ENCODE data around the gene SNAPC1.
"Not testable (repeated sequence)": the region's sequence is repeated elsewhere in the genome, so short reads cannot be mapped to it uniquely, and the experiment has no call there.

SNAPC1 gene

DNA sequence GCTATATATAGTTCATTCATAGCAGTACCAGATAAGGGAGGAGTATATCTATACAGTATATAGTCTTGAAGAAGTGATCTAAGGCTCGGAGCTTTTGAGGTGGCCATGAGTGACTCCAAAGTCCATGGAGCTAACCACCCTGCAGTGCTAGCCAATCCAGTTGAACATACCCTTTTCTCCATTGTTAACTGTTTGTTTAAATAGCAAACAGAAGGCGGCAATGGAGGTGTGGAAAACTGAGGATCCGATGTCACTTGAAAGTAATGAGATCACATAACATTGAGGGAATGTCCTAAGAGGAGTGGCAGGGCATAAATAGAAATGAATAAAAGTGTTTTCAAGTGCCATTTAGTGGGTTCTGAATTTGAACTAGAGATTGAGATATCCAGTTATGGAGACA, 12.4 kb upstream of the SNAPC1 start:
- no peak for DNase-seq (ENCODE audit: low read depth)
- TF ChIP-seq, protein P1, sequence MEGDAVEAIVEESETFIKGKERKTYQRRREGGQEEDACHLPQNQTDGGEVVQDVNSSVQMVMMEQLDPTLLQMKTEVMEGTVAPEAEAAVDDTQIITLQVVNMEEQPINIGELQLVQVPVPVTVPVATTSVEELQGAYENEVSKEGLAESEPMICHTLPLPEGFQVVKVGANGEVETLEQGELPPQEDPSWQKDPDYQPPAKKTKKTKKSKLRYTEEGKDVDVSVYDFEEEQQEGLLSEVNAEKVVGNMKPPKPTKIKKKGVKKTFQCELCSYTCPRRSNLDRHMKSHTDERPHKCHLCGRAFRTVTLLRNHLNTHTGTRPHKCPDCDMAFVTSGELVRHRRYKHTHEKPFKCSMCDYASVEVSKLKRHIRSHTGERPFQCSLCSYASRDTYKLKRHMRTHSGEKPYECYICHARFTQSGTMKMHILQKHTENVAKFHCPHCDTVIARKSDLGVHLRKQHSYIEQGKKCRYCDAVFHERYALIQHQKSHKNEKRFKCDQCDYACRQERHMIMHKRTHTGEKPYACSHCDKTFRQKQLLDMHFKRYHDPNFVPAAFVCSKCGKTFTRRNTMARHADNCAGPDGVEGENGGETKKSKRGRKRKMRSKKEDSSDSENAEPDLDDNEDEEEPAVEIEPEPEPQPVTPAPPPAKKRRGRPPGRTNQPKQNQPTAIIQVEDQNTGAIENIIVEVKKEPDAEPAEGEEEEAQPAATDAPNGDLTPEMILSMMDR (IDR thresholded peaks at IDR 0.05; ENCODE audit: low read depth, low read length, missing control alignments) = no peak
- peak overlapping the region; percentile 72 for H3K4me3 ChIP-seq (ENCODE audit: low read depth, low read length)

DNA sequence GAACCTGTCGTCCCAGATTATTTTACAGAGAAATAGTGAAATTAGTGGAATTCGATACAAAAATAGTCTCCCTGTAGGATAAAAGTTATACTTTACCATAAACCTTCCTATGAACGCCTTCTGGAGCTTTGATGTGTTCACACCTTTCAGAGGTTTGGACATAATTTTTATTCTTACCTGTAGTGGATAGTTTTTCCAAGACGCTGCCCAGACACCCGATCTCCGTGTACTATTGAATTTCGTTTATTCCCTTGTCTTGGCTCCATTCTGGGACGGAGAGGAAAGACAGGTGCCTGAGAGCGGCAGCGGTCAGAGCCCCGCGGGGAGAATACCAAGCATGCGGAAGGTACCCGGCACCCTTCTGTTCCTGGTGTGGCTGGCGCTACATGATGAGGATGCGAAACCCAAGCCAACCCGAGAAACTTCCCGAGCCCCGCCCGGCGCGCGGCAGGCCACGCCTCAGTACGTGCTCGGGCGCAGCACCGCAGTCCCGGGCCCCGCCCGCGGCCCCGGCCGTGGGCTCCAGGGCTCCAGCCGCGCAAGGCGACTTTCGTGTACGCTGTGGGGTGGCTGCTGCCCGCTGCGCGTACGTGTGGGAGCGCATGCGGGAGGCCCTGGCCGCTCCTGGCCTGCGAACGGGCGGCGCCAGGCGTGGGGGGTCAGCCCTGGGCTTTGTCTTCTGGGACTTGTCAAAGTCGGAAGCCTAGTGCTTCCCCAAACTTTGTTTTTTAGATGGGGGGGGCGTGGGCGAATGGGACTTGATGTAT, 11.3 kb upstream of the SNAPC1 start:
- peak; percentile 68 for DNase-seq (ENCODE audit: low read depth)
- TF ChIP-seq, protein P1 (IDR thresholded peaks at IDR 0.05; ENCODE audit: low read depth, low read length, missing control alignments) = no peak
- H3K4me3 ChIP-seq (ENCODE audit: low read depth, low read length) = peak overlapping the region; percentile 72

DNA sequence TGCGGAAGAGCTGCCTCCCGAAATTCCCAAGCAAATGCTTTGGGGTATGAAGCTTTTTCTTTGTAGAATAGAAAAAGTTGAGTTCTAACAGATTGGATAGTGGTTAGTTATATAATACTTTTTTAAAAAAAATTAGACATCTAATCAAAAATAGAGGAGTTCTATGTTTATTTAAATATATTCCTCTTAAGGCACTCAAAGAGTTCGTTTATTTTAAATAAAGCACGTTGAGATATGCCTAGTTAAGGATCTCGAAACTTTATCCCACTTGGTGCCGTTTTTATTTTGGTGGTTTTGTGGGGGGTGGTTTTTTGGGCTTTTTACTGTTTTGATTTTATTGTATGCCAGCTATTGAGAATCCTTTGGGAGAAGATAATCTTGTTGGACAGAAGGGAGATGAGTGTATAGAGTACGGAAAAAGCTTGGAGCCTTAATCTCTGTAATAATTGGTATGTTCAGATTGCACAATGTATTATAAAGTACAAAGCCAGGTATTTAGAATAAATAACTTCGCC, 10.7 kb upstream of the SNAPC1 start:
- H3K4me3 ChIP-seq (ENCODE audit: low read depth, low read length) = peak overlapping the region; percentile 72
- TF ChIP-seq, protein P1 (IDR thresholded peaks at IDR 0.05; ENCODE audit: low read depth, low read length, missing control alignments) = no peak

DNA sequence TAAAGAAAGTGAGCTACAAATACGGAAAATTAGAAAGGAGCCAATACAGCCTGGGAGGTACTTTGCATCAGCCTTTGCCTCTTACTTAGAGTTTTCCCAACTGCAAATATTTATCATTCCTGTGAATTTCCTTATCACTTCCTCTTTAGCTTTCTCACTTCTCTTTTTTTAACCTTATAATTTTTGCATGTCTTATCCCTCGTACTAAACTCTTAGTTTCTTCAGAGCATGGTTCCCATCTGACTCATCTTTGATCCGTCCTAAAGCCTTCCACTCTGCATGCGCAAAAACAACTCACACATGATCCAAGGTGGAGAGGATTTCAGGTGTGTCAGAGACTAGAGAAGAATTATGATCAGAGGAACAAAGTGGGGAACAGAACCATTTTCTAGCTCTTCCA, 9.6 kb upstream of the SNAPC1 start:
- TF ChIP-seq, protein P1 (IDR thresholded peaks at IDR 0.05; ENCODE audit: low read depth, low read length, missing control alignments) = no peak
- no peak overlapping the region for H3K4me3 ChIP-seq (ENCODE audit: low read depth, low read length)
- no peak for DNase-seq (ENCODE audit: low read depth)

More for the DNA sequence above, 10.7 kb upstream of the SNAPC1 start:
- DNase-seq (ENCODE audit: low read depth) = no peak

DNA sequence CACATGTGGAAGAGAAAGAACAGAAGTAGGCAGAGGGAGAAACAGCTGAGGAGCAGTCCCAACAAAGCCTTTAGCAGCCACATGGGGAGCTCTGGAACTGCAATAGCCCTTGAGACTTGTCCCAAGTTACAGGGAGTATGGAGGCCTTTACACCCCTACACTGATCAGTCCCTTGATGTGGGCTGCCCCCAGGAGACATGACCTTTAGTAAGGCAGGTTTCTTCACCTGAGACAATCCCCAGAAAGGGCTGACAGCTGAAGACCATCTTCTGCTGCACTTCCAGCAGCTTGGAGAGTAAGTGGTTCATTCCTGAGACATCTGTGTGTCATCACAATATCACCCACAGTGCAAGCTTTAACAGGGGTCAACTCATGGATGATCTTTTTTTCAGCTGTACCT, 8.6 kb upstream of the SNAPC1 start:
- TF ChIP-seq, protein P1 (IDR thresholded peaks at IDR 0.05; ENCODE audit: low read depth, low read length, missing control alignments) = peak; percentile 44
- H3K4me3 ChIP-seq (ENCODE audit: low read depth, low read length) = no peak overlapping the region
- DNase-seq (ENCODE audit: low read depth) = no peak

DNA sequence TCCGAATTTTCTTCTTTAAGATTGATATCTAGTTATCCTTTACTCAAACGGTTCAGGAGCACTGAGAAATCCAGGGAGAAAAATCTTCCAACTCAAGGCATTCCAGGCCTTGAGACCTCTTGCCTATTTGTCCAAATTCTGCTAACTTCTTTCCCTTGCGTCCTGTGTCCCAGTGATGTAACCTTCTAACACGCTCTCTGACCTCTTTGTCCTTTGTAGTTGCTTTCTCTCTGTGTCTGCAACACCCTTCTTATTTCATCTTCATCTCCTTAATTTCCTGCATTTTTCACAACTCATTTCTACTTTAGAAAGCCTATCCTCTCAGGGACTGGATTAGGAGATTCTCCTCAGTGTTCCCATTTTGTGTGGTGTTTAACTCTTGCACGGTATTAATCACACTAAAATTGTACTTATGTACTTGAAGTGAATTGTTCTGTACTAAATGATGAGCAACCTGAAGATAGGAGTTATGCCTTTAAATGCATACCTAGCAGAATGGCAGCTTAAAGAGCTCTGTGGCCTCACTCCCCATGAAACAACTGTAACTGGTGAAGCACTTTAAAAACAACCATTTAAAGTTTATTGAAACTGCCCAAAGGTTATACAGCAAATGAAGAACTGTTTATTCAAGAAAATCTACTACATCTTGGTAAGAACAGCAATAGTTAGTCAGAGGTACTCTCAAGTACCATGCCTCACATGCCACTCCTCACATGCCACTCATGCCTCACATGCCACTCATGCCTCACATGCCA, 7.4 kb upstream of the SNAPC1 start:
- DNase-seq (ENCODE audit: low read depth) = no peak
- TF ChIP-seq, protein P1 (IDR thresholded peaks at IDR 0.05; ENCODE audit: low read depth, low read length, missing control alignments) = no peak
- no peak overlapping the region for H3K4me3 ChIP-seq (ENCODE audit: low read depth, low read length)

DNA sequence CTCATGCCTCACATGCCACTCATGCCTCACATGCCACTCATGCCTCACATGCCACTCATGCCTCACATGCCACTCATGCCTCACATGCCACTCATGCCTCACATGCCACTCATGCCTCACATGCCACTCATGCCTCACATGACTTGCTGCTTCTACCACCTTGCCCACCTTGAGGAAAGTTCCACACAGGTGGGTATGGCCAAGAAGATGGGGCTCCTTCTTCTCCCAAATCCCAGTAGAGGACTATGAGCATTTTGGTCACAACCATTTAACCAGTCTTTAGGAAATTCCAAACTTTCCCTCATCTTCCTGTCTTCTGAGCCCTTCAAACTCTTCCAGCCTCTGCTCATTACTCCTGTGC, 6.9 kb upstream of the SNAPC1 start:
- not testable (repeated sequence) for DNase-seq (ENCODE audit: low read depth); H3K4me3 ChIP-seq (ENCODE audit: low read depth, low read length)
